Tibial nerve (tissue), 4 donors: ENCODE measurements around the gene FARP1. TPM values are rescaled to one million over a fixed set of nuclear protein-coding genes. Genes with fewer than 3 reads are reported as not detected.

ENCODE experiments used
- DNase-seq, 2 donors: peaks; one replicate each; pipeline ENCODE4 v3.0.0-alpha.2; 2019; ENCODE audit warnings: low spot score in 2 of 2
- H3K27ac ChIP-seq, 4 donors: fragments of 200-600 bp; sonication (generic) in 3 of 4; one replicate each; pipeline ENCODE4 v1.5.1; 2017 to 2019; ENCODE audit warnings: mild to moderate bottlenecking in 1 of 4
- H3K27me3 ChIP-seq, 2 donors: fragments of 200-600 bp; sonication (generic) in 1 of 2; one replicate each; pipeline versions ENCODE4 v1.5.1 to v1.6.0; 2017 to 2019
- H3K36me3 ChIP-seq, 3 donors: fragments of 200-600 bp; sonication (generic); one replicate each; pipeline ENCODE4 v1.5.1; 2018 to 2019
- H3K4me1 ChIP-seq, 4 donors: fragments of 200-600 bp; sonication (generic) in 3 of 4; one replicate each; pipeline ENCODE4 v1.5.1; 2017 to 2019
- H3K4me3 ChIP-seq, 4 donors: fragments of 200-600 bp; sonication (generic) in 3 of 4; one replicate each; pipeline ENCODE4 v1.5.1; 2017 to 2019; ENCODE audit warnings: mild to moderate bottlenecking in 1 of 4, moderate library complexity in 1 of 4
- H3K9me3 ChIP-seq, 4 donors: fragments of 200-600 bp; sonication (generic) in 3 of 4; one replicate each; pipeline ENCODE4 v1.5.1; 2017 to 2019
- CTCF ChIP-seq, 5 experiments: fragments of 200-600 bp in 3 of 5; fragments of 450-650 bp in 2 of 5; sonication (generic) in 3 of 5; IDR thresholded peaks; one replicate each; pipeline ENCODE4 v1.5.1; 2016 to 2019; ENCODE audit warnings: antibody characterized with exemption in 5 of 5, mild to moderate bottlenecking in 3 of 5, moderate library complexity in 2 of 5
- EP300 ChIP-seq, 2 donors: sonication (generic); formaldehyde crosslinking; IDR thresholded peaks; one replicate each; pipeline ENCODE4 v1.6.1; 2017; ENCODE audit warnings: antibody characterized with exemption in 2 of 2, mild to moderate bottlenecking in 1 of 2
- POLR2A ChIP-seq, 2 donors: fragments of 450-650 bp; IDR thresholded peaks; one replicate each; pipeline ENCODE4 v1.6.1; 2017; ENCODE audit warnings: antibody characterized with exemption in 2 of 2, mild to moderate bottlenecking in 2 of 2, moderate library complexity in 2 of 2
- WGBS, 2 donors: methylation state at CpG; one replicate each; pipeline ENCODE4 v1.1.5; 2018; 5-methylcytosine and 5-hydroxymethylcytosine counted together
- total RNA-seq, 4 donors: library from RNA; depleted of rRNA; stranded (reverse); fragments of >200 nt; gene quantifications; one replicate each; pipeline ENCODE4 v1.1.0, GENCODE V29; 2016

The FARP1 gene
- total RNA-seq, 4 donors from 2014 or later = 21.4 to 28.5 (median 24.9) TPM

- 98 to 100% methylated on average over 1 of the region's 1 CpG for WGBS, 2 donors
- DNase-seq = no peak
Measured at GRCh38 chr13:98134901-98135300, 8.0 kb upstream of the FARP1 start.

GRCh38 chr13:98141091-98141490 lies 1.8 kb upstream of the FARP1 start:
- 95 to 98% methylated on average over 7 of the region's 7 CpGs for WGBS, 2 donors
- no peak for TF ChIP-seq POLR2A (IDR thresholded peaks at IDR 0.05)
- no peak for TF ChIP-seq CTCF (IDR thresholded peaks at IDR 0.05)
- no peak for TF ChIP-seq EP300 (IDR thresholded peaks at IDR 0.05)
- Histone ChIP-seq H3K4me3 (no peak overlapping the region), H3K27me3 (no peaks in the 10 kb centered on the region), H3K9me3 (no peaks in the 10 kb centered on the region), H3K4me1 (peaks cover 0 to 25% (median 0%) of the 10 kb centered on the region in 4 donors), H3K36me3 (no peaks in the 10 kb centered on the region), H3K27ac (no peak overlapping the region)
- no peak for DNase-seq

More at GRCh38 chr13:98134901-98135300, 8.0 kb upstream of the FARP1 start:
- Histone ChIP-seq H3K27me3 (no peaks in the 10 kb centered on the region), H3K36me3 (no peaks in the 10 kb centered on the region), H3K9me3 (no peaks in the 10 kb centered on the region), H3K4me3 (no peak overlapping the region), H3K4me1 (no peaks in the 10 kb centered on the region), H3K27ac (no peak overlapping the region)
- TF ChIP-seq EP300 (IDR thresholded peaks at IDR 0.05) = no peak
- no peak for TF ChIP-seq CTCF (IDR thresholded peaks at IDR 0.05)
- no peak for TF ChIP-seq POLR2A (IDR thresholded peaks at IDR 0.05)

GRCh38 chr13:98141509-98142379 lies 1.1 kb upstream of the FARP1 start:
- DNase-seq = no peak
- peaks cover 0 to 25% (median 0%) of the 10 kb centered on the region in 4 donors for H3K4me1 ChIP-seq
- no peaks in the 10 kb centered on the region for H3K36me3 ChIP-seq
- peak overlapping the region in 2 of 4 donors; percentile 53 to 68 for H3K27ac ChIP-seq
- no peaks in the 10 kb centered on the region for H3K27me3 ChIP-seq
- TF ChIP-seq CTCF (IDR thresholded peaks at IDR 0.05) = no peak
- TF ChIP-seq EP300 (IDR thresholded peaks at IDR 0.05) = no peak
- no peak for TF ChIP-seq POLR2A (IDR thresholded peaks at IDR 0.05)
- WGBS, 2 donors = 51 to 52% methylated on average over 25 to 26 of the region's 27 CpGs
- peak overlapping the region; percentile 49 to 72 (median 58) for H3K4me3 ChIP-seq
- no peaks in the 10 kb centered on the region for H3K9me3 ChIP-seq

GRCh38 chr13:98143157-98143553 lies 261 bp downstream of the FARP1 start:
- Histone ChIP-seq H3K36me3 (no peaks in the 10 kb centered on the region), H3K9me3 (no peaks in the 10 kb centered on the region), H3K27ac (peak overlapping the region in 2 of 4 donors; percentile 50 to 68), H3K4me3 (peak overlapping the region in 3 of 4 donors; percentile 52 to 72 (median 53)), H3K4me1 (peaks cover 0 to 25% (median 0%) of the 10 kb centered on the region in 4 donors), H3K27me3 (no peaks in the 10 kb centered on the region)
- no peak for DNase-seq
- peak in 1 of 5 experiments; percentile 5 for TF ChIP-seq CTCF (IDR thresholded peaks at IDR 0.05)
- TF ChIP-seq EP300 (IDR thresholded peaks at IDR 0.05) = no peak
- no peak for TF ChIP-seq POLR2A (IDR thresholded peaks at IDR 0.05)
- WGBS, 2 donors = 0% methylated on average over 41 of the region's 66 CpGs; no CpG with 5 or more reads in 1 of the 2 donors

- Histone ChIP-seq H3K27ac (peak overlapping the region in 2 of 4 donors; percentile 50 to 68), H3K9me3 (no peaks in the 10 kb centered on the region), H3K27me3 (no peaks in the 10 kb centered on the region), H3K4me1 (peaks cover 0 to 25% (median 0%) of the 10 kb centered on the region in 4 donors), H3K4me3 (peak overlapping the region; percentile 39 to 72 (median 52)), H3K36me3 (no peaks in the 10 kb centered on the region)
- no peak for DNase-seq
- TF ChIP-seq POLR2A (IDR thresholded peaks at IDR 0.05) (no peak), EP300 (IDR thresholded peaks at IDR 0.05) (no peak), CTCF (IDR thresholded peaks at IDR 0.05) (no peak)
- WGBS, 2 donors = 1% methylated on average over 37 to 40 of the region's 60 CpGs
Measured at GRCh38 chr13:98143601-98144026, 720 bp downstream of the FARP1 start.
